Peyer's patch (tissue), 4 donors: ENCODE data around the gene ASB1. TPM values are rescaled to one million over a fixed set of nuclear protein-coding genes. Genes with fewer than 3 reads are reported as not detected.

Source experiments
- DNase-seq, 3 donors: peaks; one replicate each; pipeline ENCODE4 v3.0.0-alpha.2; 2017 to 2019
- H3K27ac ChIP-seq, 4 donors: fragments of 200-600 bp; sonication (generic); one replicate each; pipeline ENCODE4 v1.5.1; 2016 to 2019
- H3K27me3 ChIP-seq, 2 donors: fragments of 200-600 bp; sonication (generic); one replicate each; pipeline ENCODE4 v1.5.1; 2019
- H3K36me3 ChIP-seq, 3 donors: fragments of 200-600 bp; sonication (generic); one replicate each; pipeline ENCODE4 v1.5.1; 2016 to 2019
- H3K4me1 ChIP-seq, 4 donors: fragments of 200-600 bp; sonication (generic); one replicate each; pipeline ENCODE4 v1.5.1; 2016 to 2019
- H3K4me3 ChIP-seq, 4 donors: fragments of 200-600 bp; sonication (generic); 1 replicate in 3 of 4; 2 replicates in 1 of 4; pipeline ENCODE4 v1.5.1; 2016 to 2019; ENCODE audit warnings: mild to moderate bottlenecking in 1 of 4
- H3K9me3 ChIP-seq, 4 donors: fragments of 200-600 bp; sonication (generic); one replicate each; pipeline ENCODE4 v1.5.1; 2016 to 2019; ENCODE audit warnings: mild to moderate bottlenecking in 1 of 4
- CTCF ChIP-seq, 6 experiments: fragments of 450-650 bp in 4 of 6; fragments of 200-600 bp in 2 of 6; sonication (generic) in 1 of 6; IDR thresholded peaks; one replicate each; pipeline ENCODE4 v1.5.1; 2017 to 2019; ENCODE audit warnings: antibody characterized with exemption in 6 of 6, mild to moderate bottlenecking in 3 of 6, moderate library complexity in 1 of 6
- POLR2A ChIP-seq, 2 donors: fragments of 450-650 bp; IDR thresholded peaks; one replicate each; pipeline ENCODE4 v1.5.1; 2017; ENCODE audit warnings: antibody characterized with exemption in 2 of 2, mild to moderate bottlenecking in 2 of 2, moderate library complexity in 2 of 2
- total RNA-seq, 4 donors: library from RNA; depleted of rRNA; stranded (reverse); fragments of >200 nt; gene quantifications; one replicate each; pipeline ENCODE4 v1.1.0, GENCODE V29; 2016

The ASB1 gene
- total RNA-seq, 4 donors from 2014 or later: 17.5 to 62.7 (median 24.9) TPM

- TF ChIP-seq POLR2A (IDR thresholded peaks at IDR 0.05): no peak
- no peak for TF ChIP-seq CTCF (IDR thresholded peaks at IDR 0.05)
- DNase-seq: no peak
- Histone ChIP-seq H3K9me3 (no peaks in the 10 kb centered on the region), H3K27me3 (no peaks in the 10 kb centered on the region), H3K4me1 (no peaks in the 10 kb centered on the region), H3K4me3 (no peak overlapping the region), H3K27ac (no peak overlapping the region), H3K36me3 (peaks cover 0 to 71% (median 0%) of the 10 kb centered on the region in 3 donors)
These were observed 19.6 kb downstream of the ASB1 start for GRCh38 chr2:238446371-238446770.

GRCh38 chr2:238448031-238448955, 21.6 kb downstream of the ASB1 start:
- H3K36me3 ChIP-seq: peaks cover 0 to 75% (median 0%) of the 10 kb centered on the region in 3 donors
- no peaks in the 10 kb centered on the region for H3K9me3 ChIP-seq
- no peak overlapping the region for H3K4me3 ChIP-seq
- no peak overlapping the region for H3K27ac ChIP-seq
- H3K4me1 ChIP-seq: no peaks in the 10 kb centered on the region
- DNase-seq: no peak
- TF ChIP-seq CTCF (IDR thresholded peaks at IDR 0.05): no peak
- no peak for TF ChIP-seq POLR2A (IDR thresholded peaks at IDR 0.05)
- H3K27me3 ChIP-seq: no peaks in the 10 kb centered on the region

- no peaks in the 10 kb centered on the region for H3K27me3 ChIP-seq
- no peak overlapping the region for H3K4me3 ChIP-seq
- DNase-seq: no peak
- H3K36me3 ChIP-seq: peaks cover 0 to 66% (median 0%) of the 10 kb centered on the region in 3 donors
- no peaks in the 10 kb centered on the region for H3K4me1 ChIP-seq
- no peak for TF ChIP-seq POLR2A (IDR thresholded peaks at IDR 0.05)
- TF ChIP-seq CTCF (IDR thresholded peaks at IDR 0.05): no peak
- H3K9me3 ChIP-seq: no peaks in the 10 kb centered on the region
- no peak overlapping the region for H3K27ac ChIP-seq
These were observed 22.5 kb downstream of the ASB1 start for GRCh38 chr2:238449241-238449640.

- Histone ChIP-seq H3K4me3 (no peak overlapping the region), H3K36me3 (peaks cover 0 to 58% (median 0%) of the 10 kb centered on the region in 3 donors), H3K27ac (peak overlapping the region in 2 of 4 donors; percentile 18 to 53), H3K4me1 (no peaks in the 10 kb centered on the region), H3K27me3 (no peaks in the 10 kb centered on the region), H3K9me3 (no peaks in the 10 kb centered on the region)
- DNase-seq: peak in 1 of 3 donors; percentile 69
- TF ChIP-seq POLR2A (IDR thresholded peaks at IDR 0.05) (no peak), CTCF (IDR thresholded peaks at IDR 0.05) (no peak)
These were observed 23.2 kb downstream of the ASB1 start for GRCh38 chr2:238449909-238450417.

- Histone ChIP-seq H3K27me3 (no peaks in the 10 kb centered on the region), H3K27ac (peak overlapping the region in 1 of 4 donors; percentile 53), H3K4me1 (no peaks in the 10 kb centered on the region), H3K36me3 (peaks cover 0 to 53% (median 0%) of the 10 kb centered on the region in 3 donors), H3K4me3 (no peak overlapping the region), H3K9me3 (no peaks in the 10 kb centered on the region)
- TF ChIP-seq CTCF (IDR thresholded peaks at IDR 0.05) (no peak), POLR2A (IDR thresholded peaks at IDR 0.05) (no peak)
- no peak for DNase-seq
These were observed 23.7 kb downstream of the ASB1 start for GRCh38 chr2:238450440-238450861.
